Frontal cortex (tissue), 4 donors: ENCODE data around the gene FAM149A. TPM values are rescaled to one million over a fixed set of nuclear protein-coding genes. Genes with fewer than 3 reads are reported as not detected.

Experiments used
- DNase-seq, 2 donors: peaks; one replicate each; pipeline ENCODE4 v3.0.0; 2012; ENCODE audit warnings: low spot score in 2 of 2
- FAIRE-seq: peaks from 2 replicates; lab custom pipeline; 2012; peaks lifted over from hg19 to GRCh38; lab: Jason Lieb, UNC
- total RNA-seq: library from RNA; depleted of rRNA; stranded (reverse); fragments of >200 nt; gene quantifications from one replicate; pipeline ENCODE4 v1.2.3, GENCODE V29; 2014
- donor health status: control.
- donor health status: control.
- donor health status: control.

The FAM149A gene
- 31.0 TPM for total RNA-seq

- DNase-seq (peak in 1 of 2 donors; percentile 51), FAIRE-seq (no peak)
Observed at GRCh38 chr4:186104114-186104889, at the start of gene FAM149A. TSS of gene FAM149A (plus strand) at chr4:186104704.

DNA sequence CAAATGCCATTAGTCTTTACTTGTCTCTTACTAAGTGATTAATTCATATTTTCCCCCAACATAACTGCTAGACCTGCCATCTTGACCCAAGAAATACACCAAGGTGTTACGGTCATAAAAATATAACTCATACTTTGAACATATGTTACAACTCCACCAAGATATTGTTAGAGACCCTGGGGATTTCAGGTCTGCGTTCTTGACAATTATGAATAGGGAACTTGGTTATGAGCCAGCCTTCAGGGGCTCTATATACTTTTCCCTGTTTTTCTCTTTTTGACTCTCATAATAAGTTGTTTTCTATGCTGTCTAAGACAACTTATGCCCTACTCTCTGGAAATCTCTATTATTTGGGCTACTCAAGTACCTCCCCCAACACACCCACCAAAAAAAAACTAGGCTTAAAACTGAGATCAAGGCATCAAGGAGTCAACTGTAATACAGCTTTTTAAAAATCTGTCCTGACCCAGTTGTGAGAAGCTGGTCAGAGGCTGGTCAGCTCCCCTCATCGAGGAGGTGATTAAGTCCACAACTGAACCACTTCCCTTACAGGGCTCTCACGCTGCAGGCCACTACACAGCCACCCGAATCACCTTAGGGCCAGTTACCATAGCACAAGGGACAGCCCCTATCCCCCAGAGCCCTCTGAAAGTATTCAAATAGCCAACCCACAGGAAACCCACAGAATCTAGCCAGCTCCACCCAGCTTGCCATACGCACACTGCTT lies 46.1 kb upstream of the FAM149A start:
- FAIRE-seq (no peak), DNase-seq (no peak)

DNA sequence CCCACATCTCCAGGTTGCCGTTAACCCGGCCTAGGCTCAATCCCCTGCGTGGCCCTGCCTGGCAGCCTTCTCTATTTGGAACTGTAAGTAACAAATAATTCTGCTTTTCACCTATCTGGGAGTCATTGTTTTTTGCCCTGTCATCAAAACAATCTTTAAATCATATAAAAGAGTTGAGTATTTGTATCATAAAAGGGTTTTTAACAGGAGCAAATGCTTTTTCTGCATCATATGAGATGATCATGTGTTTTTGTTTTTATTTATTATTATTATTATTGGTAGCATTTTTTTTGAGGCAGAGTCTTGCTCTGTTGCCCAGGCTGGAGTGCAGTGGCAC lies 45.6 kb upstream of the FAM149A start:
- DNase-seq (no peak), FAIRE-seq (no peak)

GRCh38 chr4:186061921-186062320 lies 42.6 kb upstream of the FAM149A start:
- DNase-seq (no peak), FAIRE-seq (no peak)

GRCh38 chr4:186067757-186068385 lies 36.6 kb upstream of the FAM149A start:
- DNase-seq (no peak), FAIRE-seq (peak; percentile 28)

DNA sequence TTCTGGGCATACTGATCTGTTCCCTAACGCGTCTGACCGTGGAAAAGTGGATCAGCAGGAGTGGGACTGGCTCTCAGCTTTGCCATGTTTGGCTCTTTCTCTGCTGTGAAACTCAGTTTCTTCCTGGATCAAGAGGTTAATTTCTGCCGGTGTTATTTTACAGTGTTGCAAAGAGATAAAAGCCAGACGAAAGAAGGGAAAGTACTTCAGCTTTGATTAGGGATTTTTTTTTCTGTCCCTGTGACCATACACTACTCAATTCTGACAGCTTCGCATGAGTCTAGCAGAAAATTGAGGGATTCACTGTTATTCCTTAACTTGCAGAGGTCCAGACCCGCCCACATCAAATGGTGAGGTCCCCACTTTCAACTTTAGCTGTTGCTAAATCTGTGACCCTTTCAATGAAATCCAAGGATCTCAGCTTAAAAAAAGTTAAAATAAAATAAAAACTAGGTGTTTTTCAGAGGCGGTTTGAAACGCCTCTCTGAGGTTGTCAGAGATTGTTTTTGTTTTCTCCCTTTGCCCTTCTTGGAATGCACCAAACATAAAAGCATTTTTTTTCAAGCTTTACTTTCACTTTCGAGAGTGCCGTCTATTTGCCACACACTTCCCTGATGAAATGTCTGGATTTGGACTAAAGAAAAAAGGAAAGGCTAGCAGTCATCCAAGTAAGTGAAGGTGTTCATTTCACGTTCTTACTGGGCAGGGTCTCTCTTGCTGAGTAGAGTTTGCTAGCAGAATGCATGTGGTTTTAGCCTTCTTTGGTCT lies 35.7 kb upstream of the FAM149A start, which contains the start of gene TLR3:
Gene TLR3 (plus strand): TSS at position 576 of the 768 bp plus-strand sequence. CDS start 7,464 bp downstream, outside the sequence.
- DNase-seq (no peak), FAIRE-seq (no peak)

DNA sequence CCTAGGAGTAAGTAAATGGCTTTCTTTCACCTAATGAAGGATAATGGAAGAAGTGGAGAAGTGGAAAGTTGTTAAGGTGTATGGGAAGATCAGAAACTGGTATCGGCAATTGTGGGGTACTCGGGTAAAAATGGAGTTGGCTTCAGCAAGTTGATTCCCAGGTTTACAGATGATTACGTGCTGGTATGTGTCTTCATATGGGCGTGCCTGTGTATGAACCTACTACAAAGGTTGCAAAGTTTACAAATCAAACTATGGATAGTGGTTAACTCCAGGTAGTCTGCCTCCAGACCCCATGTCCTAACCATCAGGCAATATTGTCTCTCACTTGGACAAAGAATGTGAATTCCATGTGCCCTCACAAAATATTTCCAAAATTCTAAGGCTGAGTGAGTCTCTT lies 34.8 kb upstream of the FAM149A start:
- DNase-seq, result no peak
- FAIRE-seq, result no peak

DNA sequence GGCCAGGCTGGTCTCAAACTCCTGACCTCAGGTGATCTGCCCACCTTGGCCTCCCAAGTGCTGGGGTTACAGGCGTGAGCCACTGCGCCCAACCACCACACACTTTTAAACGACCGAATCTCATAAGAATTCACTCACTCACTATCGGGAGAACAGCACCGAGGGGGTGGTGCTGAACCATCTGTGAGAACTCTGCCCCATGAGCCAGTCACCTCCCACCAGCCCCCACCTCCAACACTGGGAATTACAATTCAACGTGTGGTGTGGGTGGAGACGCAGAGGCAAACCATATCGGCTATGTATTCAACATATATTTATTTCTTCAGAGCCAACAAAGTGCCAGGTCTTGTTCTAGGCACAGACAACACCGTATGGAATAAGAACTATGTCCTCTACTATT lies 32.0 kb upstream of the FAM149A start:
- DNase-seq, result no peak
- no peak for FAIRE-seq

DNA sequence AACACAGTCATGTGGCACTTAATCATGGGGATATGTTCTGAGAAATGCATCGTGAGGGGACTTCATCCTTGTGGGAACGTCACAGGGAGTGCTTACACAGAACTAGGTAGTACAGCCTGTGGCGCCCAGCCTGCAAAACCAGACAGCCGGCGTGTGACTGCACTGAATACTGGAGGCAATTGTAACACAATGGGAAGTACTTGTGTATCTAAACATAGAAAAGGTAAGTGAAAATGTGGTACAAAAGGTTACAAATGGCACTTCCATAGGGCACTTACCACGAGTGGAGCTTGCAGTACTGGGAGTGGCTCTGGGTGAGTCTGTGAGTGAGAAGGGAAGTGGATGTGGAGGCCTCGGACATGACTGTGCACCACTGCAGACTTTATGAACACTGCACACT lies 30.3 kb upstream of the FAM149A start:
- DNase-seq (no peak), FAIRE-seq (no peak)

GRCh38 chr4:186078981-186079638 lies 25.4 kb upstream of the FAM149A start:
- no peak for FAIRE-seq
- DNase-seq, result no peak

DNA sequence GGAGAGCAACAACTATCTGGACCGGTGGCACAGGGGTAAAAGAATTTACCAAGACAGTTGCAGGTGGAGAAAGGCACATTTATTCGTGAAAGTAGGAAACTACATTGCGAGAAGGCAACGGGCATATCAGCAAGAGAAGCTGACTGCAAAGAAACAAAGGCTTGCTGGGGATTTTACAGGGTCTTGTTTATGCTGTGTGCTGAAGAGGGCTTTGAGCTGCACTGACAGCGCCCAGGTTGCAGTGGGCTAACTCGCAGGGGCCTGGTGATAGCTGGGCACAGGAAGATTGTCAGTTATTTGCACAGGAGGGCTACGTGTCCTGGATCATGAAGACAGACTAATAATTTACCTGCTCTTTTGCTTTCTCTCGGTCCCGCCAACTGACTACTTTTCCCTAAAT lies 24.8 kb upstream of the FAM149A start:
- no peak for DNase-seq
- no peak for FAIRE-seq

DNA sequence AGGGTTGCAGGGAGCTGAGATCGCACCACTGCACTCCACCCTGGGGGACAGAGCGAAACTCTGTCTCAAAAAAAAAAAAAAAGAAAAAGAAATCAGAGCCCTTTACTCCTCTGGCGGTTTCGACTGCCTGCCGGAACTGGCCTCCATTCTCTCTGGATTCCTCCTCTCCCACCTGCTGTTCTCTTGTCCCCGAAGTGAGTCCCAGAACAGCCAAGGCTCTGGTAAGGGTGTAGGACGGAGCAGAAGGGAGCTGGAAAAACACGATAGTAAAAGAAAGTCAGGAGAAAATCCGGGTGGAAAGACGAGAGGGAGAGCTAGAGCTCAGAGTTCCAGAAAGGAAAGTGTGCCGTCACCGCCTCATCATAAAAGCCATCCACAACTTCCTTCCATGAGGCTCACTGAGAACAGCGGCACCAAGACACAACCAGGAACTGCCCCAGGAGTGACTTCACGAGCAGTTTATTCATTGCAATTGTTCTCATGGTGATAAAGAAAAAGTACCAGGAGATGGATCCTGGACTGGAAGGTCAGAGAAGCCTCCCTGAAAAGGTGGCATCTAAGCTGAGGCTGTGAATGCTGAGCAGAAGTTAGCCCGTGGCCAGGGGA lies 23.2 kb upstream of the FAM149A start:
- DNase-seq (no peak), FAIRE-seq (no peak)

DNA sequence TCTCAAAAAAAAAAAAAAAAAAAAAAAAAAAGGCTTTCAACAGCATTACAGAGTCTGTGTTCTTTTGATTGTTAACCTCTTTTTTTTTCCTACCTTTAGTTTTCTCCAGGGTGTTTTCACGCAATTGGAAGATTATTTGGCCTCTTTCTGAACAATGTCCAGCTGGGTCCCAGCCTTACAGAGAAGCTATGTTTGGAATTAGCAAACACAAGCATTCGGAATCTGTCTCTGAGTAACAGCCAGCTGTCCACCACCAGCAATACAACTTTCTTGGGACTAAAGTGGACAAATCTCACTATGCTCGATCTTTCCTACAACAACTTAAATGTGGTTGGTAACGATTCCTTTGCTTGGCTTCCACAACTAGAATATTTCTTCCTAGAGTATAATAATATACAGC lies 22.3 kb upstream of the FAM149A start:
- DNase-seq (no peak), FAIRE-seq (no peak)

DNA sequence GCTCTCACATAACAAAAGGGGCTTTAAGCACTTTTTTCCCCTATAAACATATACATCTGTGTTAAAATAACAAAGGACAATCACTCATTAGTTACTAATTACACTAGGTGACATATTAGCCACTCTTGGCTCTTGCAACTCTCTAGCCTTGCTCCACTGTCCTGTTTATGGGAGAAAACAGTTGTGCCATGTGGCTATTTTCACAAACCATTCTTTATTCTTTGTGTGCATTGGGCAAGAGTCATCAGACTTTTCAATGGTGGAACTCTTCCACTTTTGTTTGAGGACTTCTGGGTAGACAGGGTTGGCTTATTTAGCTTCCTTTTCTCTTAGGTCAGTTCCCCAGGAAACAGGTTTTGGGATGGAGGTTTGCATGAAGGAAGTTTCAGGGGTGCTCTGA lies 16.0 kb upstream of the FAM149A start:
- FAIRE-seq (no peak), DNase-seq (no peak)

DNA sequence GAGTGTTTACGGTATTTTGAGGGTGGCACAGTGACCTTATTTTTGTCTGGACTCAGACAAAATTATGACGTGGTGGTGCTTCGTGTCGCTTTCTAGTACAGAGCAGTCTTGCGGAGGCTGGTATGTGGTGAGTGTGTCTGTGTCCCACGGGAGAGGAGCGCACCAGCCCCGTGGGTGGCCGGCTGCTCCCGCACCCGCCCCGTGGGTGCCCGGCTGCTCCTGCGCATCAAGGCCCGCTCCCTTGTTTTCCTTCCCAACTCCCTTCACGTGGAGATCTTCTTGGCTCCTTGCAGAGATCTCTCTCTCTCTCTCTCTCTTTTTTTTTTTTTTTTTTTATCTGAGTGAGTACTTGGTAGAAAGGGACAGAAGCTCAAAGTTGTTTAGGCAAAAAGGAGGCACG lies 12.2 kb upstream of the FAM149A start:
- DNase-seq (no peak), FAIRE-seq (no peak)

DNA sequence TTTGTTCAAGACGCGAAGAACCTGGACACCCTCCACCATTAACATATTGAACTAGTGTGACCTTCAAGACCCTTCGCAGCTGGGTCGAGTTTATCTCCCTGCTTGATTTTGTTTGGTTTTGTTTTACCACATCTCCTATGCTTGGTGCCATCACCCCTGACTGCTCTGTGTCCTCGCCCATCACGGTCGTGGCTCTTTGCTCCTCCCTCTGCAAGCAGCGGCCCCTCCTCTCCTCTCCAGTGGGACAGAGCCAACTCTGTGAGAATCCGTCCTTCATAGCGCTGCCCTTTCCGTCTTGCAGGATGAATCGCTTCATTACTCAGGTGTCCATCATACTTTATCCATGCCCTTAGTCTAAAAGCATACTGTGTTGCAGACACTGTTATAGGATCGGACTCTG lies 9.1 kb upstream of the FAM149A start:
- no peak for FAIRE-seq

DNA sequence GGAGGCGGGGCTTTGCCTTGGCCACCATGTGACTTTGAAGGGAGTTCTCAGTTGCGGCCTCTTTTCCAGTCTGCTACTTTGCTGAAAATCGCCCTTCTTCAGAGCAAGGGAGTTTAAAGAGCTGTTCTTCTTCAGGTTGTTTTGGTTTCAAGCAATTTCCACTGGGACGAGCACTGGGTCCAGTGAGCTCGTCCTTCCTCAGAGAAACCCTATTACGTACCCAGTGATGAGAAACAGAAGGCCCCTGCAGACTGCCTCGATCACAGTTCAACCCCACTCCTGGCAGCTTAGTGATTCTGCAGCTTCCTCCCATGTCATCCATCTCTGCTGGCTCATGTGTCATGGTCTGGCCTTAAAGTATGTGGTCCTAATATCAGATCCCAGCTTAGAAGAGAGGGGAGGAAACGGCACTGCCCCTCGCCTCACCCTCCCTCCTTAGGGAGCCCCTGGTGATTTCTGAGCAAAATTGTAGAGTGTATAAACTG lies 7.8 kb upstream of the FAM149A start:
- FAIRE-seq (no peak), DNase-seq (no peak)

More for the DNA sequence above, 9.1 kb upstream of the FAM149A start:
- no peak for DNase-seq

DNA sequence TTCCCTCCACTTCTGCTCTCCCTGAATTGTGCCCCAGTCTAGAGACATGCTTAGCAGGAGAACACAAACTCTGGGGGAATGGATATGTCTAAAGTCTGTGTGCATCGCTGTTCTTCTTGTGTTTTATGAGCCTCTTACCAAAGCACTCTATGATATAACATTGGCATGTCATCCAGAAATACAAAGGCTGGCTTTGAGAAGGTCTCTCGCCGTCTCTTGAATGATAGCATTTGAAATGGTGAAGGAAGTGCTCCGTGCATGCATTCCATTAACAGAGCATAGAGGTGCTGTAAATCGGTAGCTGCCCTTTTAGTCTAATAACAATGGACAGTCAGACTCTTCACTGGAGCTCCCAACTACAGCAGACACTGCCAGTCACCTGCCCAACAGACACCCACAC lies 7.1 kb upstream of the FAM149A start:
- DNase-seq, result no peak
- FAIRE-seq, result no peak

GRCh38 chr4:186102931-186103330 lies 1.6 kb upstream of the FAM149A start:
- no peak for DNase-seq
- FAIRE-seq, result no peak
